Peyer's patch (tissue), 4 donors: ENCODE measurements around the gene TMEM178B.

Experiments used
- POLR2A ChIP-seq, 2 donors: fragments of 450-650 bp; IDR thresholded peaks; one replicate each; pipeline ENCODE4 v1.5.1; 2017; ENCODE audit warnings: antibody characterized with exemption in 2 of 2, mild to moderate bottlenecking in 2 of 2, moderate library complexity in 2 of 2
- TF ChIP-seq, protein P1 (sequence below), 6 experiments: fragments of 450-650 bp in 4 of 6; fragments of 200-600 bp in 2 of 6; sonication (generic) in 1 of 6; IDR thresholded peaks; one replicate each; pipeline ENCODE4 v1.5.1; 2017 to 2019; ENCODE audit warnings: antibody characterized with exemption in 6 of 6, mild to moderate bottlenecking in 3 of 6, moderate library complexity in 1 of 6

DNA sequence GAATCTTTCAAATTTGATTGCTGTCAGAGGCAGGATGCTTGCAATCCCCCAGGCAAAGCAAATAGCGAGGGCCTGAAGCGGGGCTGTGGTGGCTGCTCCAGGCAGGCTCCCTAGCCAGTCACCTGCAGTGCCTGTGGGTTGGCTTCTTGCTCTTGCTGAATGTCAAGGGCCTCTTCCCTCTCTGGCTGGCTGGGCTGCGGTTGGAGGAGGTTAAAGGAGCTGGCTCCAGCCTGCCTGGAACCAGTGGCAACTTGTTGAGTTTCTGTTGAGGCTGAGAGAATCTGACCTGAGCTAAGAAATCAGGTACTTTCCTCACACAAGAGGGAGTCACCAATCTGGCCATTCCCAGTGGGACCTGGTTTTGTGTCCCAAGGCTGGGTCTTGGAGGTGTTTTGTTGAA lies 134.7 kb downstream of the TMEM178B start:
- TF ChIP-seq, protein P1, sequence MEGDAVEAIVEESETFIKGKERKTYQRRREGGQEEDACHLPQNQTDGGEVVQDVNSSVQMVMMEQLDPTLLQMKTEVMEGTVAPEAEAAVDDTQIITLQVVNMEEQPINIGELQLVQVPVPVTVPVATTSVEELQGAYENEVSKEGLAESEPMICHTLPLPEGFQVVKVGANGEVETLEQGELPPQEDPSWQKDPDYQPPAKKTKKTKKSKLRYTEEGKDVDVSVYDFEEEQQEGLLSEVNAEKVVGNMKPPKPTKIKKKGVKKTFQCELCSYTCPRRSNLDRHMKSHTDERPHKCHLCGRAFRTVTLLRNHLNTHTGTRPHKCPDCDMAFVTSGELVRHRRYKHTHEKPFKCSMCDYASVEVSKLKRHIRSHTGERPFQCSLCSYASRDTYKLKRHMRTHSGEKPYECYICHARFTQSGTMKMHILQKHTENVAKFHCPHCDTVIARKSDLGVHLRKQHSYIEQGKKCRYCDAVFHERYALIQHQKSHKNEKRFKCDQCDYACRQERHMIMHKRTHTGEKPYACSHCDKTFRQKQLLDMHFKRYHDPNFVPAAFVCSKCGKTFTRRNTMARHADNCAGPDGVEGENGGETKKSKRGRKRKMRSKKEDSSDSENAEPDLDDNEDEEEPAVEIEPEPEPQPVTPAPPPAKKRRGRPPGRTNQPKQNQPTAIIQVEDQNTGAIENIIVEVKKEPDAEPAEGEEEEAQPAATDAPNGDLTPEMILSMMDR (IDR thresholded peaks at IDR 0.05) = no peak
- TF ChIP-seq POLR2A (IDR thresholded peaks at IDR 0.05) = no peak
